ENCODE results near the gene AXDND1.

GRCh38 chr1:179372160-179372559, 6.4 kb downstream of the AXDND1 start:
- no peak for TF ChIP-seq CTCF (IDR thresholded peaks at IDR 0.05)
- TF ChIP-seq POLR2A (IDR thresholded peaks at IDR 0.05) = no peak
- no peak for TF ChIP-seq POLR2AphosphoS5 (IDR thresholded peaks at IDR 0.05)
- no peak for TF ChIP-seq EP300 (IDR thresholded peaks at IDR 0.05)

All from stomach (tissue), 4 donors.